ENCODE measurements around the gene TNFSF18.
A peak's percentile ranks its signal among the peaks of the same experiment; 100 is the strongest.
"Not testable (repeated sequence)": the region's sequence is repeated elsewhere in the genome, so short reads cannot be mapped to it uniquely, and the experiment has no call there.

The TNFSF18 gene, protein sequence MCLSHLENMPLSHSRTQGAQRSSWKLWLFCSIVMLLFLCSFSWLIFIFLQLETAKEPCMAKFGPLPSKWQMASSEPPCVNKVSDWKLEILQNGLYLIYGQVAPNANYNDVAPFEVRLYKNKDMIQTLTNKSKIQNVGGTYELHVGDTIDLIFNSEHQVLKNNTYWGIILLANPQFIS

DNA sequence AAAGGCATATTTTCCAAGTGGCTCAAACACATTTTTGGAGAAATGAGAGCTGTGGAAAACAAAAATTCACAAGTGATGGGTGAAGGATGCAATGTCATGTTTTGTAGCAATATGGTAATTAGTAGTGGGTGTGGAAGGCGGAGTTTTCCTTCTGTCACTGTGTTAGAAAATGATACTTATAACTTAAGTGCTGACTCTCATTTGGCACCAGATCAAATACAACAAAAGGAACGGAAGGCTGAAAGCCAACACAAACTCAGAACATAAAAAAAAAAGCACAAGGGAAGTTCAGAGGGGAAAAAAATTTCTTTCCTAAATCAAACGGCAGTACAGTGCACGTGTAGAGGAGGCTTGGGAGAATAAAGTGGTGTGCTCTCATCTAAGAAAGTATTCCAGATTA, at the start of gene TNFSF18:
Gene TNFSF18 (minus strand): TSS at position 77 of the 400 bp plus-strand sequence. CDS start 45 bp downstream, at position 32.
- FAIRE-seq, result no peak

DNA sequence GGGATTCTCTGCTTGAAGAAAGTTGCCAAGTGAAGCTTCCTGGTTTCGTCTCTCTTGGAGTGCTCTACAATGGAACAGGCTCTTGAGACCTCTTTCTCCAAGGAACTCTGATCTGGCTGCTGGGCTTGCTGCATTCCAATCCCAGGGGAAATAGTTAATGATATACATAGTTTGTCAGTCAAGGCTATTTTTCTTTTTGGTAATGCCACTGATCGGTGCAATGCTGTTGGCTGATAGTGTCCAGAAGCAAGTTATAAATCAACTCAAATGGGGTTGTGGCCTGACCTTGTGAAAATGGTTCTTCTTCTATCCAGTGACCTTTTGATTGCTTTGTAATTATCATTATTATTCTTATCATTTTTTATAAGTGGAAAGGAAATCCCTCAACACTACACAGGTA, 48.4 kb upstream of the TNFSF18 start:
- DNase-seq (ENCODE audit: low spot score) (peak; percentile 71), FAIRE-seq (peak; percentile 95)

More for the DNA sequence above, at the start of gene TNFSF18:
- no peak for DNase-seq (ENCODE audit: low spot score)

DNA sequence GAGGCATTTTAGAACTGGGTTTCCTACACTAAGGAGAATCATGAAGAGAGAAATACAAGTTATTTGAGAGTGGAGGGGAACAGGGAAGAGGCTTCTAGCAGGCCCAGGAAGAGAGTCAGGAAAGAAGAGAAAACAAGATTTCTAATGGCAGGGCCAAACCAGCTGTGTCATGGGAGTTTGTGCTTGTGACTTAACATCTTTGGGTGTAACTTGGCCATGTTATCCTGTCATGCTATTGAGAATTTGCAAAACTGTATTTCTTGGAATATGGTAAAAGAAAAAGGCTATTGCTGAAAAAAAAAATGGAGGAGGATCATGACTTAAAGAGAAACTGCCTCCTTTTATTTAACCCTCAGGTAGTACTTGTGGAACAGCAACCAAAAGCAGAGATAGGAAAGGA, 47.4 kb upstream of the TNFSF18 start:
- DNase-seq (ENCODE audit: low spot score) (no peak), FAIRE-seq (no peak)

DNA sequence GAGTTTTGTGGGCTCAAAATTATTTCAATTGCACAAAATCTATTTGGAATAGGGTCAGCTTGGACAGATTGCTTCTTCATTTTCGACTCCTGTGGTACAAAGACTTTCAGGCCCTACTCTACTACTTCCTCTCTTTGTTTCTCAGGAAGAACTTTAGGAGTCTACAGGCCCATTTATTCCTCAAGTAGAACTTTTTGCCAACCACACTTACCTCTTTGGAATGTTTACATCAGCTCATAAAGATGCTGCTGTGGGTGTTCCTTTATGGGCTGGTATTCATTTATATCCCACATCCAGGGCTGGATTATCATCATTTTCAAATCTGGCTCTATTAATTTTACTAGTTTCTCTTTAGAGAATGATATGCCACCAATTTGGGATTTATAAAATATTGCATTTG, 46.3 kb upstream of the TNFSF18 start:
- no peak for DNase-seq (ENCODE audit: low spot score)
- FAIRE-seq, result no peak

DNA sequence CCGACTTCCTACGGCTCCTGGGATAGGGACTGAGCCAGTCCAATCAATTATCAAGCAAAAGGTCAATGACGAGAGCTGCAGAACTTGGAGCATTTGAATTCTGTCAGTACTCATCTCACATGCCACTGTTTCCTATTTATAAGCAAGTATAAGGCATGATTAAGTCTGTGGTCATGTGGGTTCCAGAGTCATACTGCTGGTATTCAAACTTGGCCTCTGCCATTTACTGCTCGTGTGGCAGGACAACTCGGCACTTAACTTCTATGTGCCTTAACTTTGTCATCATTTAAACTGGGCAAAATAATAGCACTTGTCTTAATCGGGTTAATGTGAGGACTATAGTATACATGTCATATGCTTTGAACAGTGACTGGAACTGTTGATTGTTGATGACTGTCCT, 44.9 kb upstream of the TNFSF18 start:
- peak; percentile 76 for DNase-seq (ENCODE audit: low spot score)
- peak; percentile 93 for FAIRE-seq

DNA sequence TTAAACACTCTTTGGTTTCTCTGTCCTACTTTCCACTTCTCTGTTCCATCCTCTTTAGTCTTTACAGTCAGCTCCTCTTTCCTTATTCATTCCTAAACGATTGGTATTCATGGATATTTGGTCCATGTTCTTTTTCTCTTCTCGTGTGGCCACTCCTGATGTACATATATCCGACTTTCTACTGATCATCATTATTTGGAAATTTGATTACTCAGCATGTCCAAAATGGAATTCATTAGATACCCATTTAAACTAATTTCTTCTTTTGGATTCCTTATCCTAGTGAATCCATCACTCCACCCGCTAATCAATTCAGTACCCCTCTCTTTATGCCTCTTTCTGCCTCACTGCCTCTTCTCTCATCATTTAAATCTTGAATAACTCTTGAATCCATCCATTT, 43.8 kb upstream of the TNFSF18 start:
- FAIRE-seq, result no peak
- DNase-seq (ENCODE audit: low spot score), result no peak

DNA sequence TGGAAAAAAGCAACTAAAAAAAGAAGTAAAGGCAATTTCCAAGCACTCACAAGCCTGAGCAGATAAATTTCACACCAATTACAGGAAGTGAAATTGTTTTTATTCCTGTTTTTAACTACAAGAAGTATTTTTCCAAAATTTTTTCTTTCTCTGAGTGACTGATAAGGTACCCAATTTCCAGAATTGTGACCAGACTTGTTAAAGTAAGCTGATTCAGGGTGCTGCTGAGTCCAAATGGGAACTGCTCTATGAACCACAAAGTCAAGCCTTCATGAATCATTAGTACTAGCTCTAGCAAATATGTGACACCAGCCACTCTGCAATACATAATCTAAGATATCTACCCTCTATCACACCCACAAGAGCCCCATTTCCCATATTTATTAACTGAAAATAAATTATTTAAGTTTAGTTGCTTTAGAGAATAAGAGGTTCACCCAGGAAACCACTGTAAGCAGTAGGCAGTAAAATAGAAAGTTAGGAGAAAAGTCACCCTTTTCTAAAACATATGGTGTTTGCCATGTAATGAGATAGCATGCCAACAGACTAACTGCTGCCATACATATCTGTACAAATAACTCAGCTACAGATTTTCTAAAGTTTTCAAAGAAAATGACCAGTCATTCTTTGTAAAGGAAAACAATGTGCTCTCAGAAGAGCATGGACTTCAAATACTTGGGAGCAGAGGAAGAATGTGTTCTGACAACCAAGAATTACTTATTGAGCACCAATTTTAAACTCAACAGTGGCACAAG, 43.1 kb upstream of the TNFSF18 start:
- FAIRE-seq (peak; percentile 57), DNase-seq (ENCODE audit: low spot score) (no peak)

DNA sequence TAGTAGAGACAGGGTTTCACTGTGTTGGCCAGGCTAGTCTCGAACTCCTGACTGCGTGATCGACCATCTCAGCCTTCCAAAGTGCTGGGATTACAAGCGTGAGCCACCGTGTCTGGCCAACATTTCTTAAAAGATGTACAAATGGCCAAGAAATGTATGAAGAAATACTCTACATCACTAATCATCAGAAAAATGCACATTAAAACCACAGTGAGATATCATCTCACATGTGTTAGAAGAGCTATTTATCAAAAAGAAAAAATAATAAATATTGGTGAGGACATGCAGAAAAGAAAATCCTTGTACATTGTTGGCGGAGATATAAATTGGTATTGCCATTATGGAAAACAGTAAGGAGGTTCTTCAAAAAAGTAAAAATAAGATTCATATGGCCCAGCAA, 33.6 kb upstream of the TNFSF18 start:
- DNase-seq (ENCODE audit: low spot score), result no peak
- no peak for FAIRE-seq

DNA sequence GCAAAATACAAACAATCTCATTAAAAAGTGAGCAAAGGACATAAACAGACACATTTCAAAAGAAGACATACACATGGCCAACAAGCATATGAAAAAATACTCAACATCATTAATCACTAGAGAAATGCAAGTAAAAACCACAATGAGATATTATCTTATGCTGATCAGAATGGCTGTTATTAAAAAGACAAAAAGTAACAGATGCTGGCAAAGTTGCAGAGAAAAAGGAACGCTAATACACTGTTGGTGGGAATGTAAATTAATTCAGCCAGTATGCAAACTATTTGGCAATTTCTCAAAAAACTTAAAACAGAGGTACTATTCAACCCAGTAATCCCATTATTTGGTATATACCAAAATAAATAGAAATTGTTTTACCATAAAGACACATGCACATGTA, 32.2 kb upstream of the TNFSF18 start:
- FAIRE-seq (no peak), DNase-seq (ENCODE audit: low spot score) (no peak)

DNA sequence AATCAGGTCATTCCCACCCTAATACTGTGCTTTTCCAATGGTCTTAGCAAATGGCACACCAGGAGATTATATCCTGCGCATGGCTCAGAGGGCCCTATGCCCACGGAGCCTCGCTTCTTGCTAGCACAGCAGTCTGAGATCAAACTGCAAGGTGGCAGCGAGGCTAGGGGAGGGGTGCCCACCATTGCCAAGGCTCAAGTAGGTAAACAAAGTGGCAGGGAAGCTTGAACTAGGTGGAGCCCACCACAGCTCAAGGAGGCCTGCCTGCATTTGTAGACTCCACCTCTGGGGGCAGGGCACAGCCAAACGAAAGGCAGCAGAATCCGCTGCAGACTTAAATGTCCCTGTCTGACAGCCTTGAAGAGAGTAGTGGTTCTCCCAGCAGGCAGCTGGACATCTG, 23.5 kb upstream of the TNFSF18 start:
- not testable (repeated sequence) for FAIRE-seq; DNase-seq (ENCODE audit: low spot score)

DNA sequence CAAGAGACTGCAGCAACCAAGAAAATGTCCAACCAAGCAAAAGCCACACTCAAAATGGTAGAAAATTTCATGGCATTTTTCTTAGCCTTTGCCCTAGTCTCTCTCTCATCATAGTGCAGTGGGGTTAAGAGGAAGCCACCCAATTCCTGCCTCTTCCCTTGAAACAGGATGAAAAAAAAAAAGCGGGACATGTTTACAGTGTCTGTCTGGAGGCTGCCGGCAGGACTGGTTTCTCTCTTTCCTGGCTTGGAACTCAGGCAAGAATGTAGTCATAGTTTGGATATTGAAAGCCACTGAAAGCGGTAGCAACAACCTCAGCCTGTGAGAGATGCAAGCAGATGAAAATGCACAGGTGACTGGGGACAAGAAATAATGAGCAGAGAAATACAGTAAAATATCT, 13.3 kb upstream of the TNFSF18 start:
- DNase-seq (ENCODE audit: low spot score), result no peak
- no peak for FAIRE-seq

DNA sequence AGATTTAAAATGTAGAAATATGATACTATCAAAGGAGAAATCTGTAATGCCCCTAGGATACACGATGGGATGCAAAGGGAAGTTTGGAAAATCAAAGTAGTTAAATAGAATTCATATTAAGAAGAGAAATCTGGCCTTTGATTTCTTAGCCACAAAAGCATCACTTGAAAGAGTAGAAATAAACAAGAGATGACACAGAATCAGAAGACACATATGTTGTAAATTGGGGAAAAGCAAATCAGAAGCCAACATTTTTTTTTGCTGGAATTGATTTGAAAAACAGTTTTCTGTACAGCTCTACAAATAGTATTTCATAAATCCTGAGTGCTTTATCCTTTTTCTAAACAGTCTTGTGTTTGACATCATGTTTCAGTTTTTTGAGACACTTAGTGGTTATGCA, 12.4 kb upstream of the TNFSF18 start:
- FAIRE-seq, result no peak
- DNase-seq (ENCODE audit: low spot score), result no peak

DNA sequence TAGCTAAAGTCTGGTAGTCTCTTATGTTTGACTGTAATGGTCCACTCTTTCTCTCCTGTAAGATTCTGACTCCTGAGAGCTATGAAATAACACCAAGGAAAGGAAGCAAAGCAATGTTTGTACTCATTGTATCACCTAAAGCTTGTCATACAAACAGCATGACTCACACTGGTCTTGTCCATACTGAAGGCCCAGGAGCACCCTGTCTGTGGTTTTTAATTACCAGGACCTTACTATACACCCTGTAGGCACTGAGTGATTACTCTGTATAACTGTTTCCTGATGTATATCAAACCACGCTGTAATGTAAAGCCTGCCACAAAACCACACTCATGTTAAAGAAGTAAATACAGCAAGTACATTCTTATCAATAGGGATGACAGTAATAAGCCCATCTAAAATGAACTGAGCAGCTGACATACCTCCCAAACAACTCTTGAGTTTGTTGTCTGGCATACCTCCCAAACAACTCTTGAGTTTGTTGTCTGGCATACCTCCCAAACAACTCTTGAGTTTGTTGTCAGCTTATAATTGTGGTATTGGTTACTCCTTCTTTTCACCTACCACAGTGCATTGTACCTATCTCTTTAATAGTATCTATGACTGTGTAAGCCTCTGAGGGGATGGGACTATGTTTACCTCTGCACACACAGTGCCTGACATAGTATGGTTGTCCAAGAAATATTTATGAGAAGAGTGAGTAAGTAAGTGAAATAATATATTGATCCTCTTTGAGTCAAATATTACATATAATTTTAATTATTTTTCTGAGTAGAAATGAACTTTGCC, 11.6 kb upstream of the TNFSF18 start:
- FAIRE-seq (no peak), DNase-seq (ENCODE audit: low spot score) (peak; percentile 55)

DNA sequence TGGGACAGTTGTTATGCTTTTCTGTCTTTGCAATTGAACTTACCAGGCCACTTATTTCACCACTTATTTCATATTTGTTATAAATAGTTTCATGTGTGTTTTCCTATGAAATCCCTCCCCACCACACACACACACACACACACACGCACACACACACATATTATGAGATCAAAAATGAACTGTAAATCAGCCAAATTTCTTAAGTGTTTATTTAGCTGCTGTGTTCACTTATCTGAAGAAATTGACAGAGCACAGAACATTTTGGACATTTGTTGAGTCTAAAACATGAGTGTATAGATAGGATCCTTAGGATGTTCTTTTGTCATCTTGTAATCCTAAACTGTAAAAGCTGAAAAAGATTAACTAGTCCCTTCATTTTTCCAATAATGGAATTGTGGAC, 7.8 kb upstream of the TNFSF18 start:
- FAIRE-seq (no peak), DNase-seq (ENCODE audit: low spot score) (no peak)

DNA sequence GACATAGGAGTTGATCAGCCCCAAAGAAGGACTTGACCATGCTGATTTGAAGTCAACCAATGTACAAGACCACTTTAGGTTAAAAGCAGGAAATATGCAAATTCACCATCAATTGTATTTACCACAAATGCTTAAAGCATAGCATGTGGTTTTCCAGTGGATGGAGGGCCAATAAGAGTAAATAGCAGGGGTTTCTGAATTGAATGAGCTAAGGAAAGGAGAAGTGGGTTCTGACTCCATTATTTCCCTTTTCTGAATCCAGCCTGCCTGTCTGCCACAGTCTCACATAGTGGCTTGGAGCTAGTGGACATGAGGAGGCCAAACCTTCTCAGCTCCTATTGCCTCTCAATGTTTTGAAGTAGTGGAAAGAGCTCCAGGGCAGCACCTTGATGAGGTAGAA, 7.2 kb upstream of the TNFSF18 start:
- FAIRE-seq (no peak), DNase-seq (ENCODE audit: low spot score) (no peak)

DNA sequence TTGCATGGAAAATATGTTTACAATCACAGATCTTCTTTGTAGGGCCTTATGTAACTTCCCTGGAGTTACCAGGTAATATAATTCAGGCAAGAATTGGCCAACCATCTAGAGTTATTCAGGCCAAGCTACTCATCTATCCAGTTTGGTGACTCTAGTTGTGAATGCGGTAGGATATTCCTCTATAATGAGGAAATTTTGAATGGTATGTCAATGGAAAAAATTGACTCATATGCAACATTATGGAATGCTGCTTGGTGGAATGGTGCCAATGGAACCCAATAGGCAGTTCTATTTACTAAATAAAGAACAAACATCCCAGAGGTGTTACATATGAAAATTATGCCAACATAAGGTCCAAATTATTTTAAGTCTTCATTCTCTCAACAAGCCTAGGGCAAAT, 5.6 kb upstream of the TNFSF18 start:
- DNase-seq (ENCODE audit: low spot score) (no peak), FAIRE-seq (no peak)

DNA sequence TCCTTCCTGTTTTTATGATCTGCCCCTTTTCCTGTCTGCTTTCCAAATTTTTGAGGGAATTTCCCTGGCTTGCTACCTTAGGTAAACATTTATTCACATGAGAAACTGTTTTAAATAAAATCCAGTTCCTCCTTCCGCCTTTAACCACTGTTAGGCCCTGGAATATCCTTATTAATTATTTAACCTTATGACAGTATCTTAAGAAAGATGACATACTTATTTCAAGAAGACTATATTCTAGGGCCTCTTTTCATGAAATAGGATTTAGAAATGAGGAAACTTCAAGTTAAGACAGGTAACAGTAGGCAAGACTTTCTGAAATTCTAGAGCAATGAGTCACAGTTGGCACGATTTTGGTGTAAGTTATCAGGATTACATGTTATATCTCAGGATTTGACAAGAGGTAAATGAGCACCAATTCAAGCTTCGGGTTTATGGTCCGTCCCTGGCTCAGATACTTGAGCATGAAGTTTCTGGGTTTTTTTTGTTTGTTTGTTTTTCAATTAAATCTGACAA, 2.0 kb upstream of the TNFSF18 start:
- peak; percentile 50 for FAIRE-seq
- peak; percentile 27 for DNase-seq (ENCODE audit: low spot score)

DNA sequence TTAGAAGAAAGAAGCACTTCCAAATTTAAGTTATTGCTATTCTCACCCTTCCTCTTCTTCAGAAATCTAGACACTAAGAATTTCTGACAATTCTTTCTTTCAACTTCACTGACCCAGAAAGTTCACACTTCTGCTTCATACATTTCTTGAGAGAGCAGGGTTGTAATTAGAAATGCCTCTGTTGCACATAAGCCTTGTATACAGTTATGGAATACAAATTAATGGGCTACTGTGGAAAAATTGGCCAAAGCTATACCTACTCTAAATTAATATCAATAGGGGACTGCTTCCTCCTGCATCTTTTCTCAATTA, 1.5 kb downstream of the TNFSF18 start:
- FAIRE-seq, result no peak

DNA sequence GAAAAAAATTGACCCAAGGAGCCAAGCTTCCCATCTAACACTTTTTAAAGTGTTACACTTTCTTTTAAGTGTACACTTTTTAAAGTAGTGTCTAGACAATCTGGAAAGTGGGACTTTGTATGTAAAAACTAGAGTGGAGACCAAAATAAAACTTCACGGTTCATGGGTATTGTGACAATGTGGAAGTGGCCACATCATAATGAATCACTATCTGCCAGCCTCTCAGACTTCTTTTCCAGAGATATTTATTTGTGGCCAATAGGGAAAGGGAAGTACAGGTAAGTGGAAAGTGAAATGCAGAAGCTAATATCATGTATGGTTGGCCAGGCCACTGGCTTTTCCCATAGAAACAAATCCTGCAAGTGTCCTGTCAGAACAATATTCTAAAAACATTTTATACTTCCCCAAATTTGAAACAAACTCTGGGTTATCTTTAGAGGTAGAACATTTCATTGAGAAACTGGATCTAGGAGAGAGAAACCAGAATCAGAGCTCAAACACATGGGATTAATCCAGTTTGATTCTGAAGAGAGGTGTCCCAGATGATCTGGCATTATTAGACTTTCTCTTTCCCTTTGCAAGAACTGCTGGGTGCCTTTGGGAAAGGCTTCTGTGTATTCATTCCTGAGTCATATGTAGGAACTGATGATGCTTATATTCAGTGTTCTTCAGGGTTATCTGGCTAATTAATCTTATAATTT, 2.0 kb downstream of the TNFSF18 start:
- peak; percentile 69 for DNase-seq (ENCODE audit: low spot score)
- FAIRE-seq, result peak; percentile 91

More for the DNA sequence above, 1.5 kb downstream of the TNFSF18 start:
- DNase-seq (ENCODE audit: low spot score), result no peak

DNA sequence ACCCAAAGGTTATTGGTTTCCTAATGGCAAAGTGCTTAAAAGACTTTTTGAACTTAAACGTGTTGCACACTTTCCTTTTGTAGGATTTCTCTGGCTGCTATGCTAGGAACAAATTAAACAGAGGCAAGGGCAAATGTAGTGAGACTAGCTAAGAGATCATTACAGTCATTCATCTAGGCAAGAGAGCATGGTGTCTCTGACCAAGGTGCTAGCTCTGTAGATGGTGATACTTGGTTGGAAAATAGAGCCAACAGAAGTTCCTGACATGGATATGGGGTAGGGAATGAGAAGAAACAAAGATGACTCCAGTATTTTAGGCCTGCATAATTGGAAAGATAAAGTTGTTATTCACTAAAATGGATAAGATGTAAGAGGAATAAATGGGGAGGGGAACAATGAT, 6.1 kb downstream of the TNFSF18 start:
- DNase-seq (ENCODE audit: low spot score) (no peak), FAIRE-seq (no peak)

DNA sequence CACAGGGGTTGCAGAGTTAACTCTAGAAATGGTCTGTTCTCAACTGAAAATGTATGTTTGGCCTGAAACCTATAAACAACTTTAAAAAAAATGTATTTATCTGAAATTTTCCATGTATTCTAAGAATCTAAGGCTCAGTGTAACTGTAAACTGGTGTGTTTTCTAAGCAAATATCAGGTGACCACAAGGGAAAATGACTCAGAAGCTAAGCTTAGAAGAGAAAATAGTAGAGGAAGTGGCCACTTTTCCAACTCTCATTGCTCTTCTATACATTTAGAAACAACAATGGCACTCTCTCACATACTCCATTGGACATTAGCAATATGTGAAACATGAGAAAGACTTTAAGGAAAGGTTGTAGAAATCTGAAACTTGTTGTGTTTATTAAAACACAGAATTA, 7.5 kb downstream of the TNFSF18 start:
- FAIRE-seq (peak; percentile 23), DNase-seq (ENCODE audit: low spot score) (peak; percentile 10)

DNA sequence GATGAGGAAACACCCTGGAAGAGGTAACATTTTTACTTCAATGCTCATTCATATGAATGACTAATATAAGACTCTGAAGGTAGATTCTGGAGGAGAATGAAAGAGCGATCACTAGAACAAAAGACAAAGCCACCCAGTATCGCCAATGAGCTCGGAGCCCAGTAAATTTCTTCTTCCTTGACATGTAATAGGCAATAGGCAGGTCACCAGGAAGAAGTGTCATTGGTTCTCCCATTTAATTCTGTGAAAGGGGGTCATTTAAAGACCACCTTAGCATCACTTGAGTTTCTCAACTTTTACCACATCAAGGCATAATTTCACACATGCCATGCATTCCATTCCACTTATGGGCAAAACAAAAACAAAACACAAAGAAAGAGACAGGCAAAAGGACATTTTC, 7.9 kb downstream of the TNFSF18 start:
- no peak for DNase-seq (ENCODE audit: low spot score)
- FAIRE-seq, result no peak

Measured in RCC 7860 (cell line).